Measurements from ENCODE around the gene TCF12.
"Not testable (repeated sequence)": the region's sequence is repeated elsewhere in the genome, so short reads cannot be mapped to it uniquely, and the experiment has no call there.

Gene TCF12

DNA sequence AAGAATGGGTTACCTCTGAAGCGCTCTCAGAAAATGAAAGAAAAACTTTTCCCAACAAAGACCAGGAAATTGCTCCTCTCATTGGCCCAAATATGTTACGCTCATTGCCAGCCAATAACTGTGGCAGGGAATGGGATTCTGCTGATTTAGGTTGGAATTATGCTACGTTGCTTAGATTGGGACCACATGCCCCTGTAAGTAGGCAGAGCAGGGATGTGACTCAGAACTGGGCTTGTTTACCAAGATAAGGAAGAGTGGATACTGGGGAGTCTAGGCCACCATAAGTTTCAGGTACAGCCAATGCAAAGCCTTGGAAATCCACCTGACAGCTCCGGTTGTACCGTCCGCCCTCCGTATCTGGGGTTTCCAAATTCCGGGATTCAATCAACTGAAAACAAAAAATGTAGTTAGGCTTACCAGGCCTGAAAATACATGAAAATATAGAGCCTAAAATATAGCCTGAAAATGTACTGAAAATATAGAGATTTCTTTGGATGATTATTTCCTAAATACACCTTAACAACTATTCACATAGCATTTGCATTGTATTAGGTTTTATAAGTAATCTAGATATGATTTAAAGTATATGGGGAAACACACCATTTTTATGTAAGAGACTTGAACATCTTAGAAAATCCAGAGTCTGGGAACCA lies 1.5 kb upstream of the TCF12 start:
- no peak for FAIRE-seq

DNA sequence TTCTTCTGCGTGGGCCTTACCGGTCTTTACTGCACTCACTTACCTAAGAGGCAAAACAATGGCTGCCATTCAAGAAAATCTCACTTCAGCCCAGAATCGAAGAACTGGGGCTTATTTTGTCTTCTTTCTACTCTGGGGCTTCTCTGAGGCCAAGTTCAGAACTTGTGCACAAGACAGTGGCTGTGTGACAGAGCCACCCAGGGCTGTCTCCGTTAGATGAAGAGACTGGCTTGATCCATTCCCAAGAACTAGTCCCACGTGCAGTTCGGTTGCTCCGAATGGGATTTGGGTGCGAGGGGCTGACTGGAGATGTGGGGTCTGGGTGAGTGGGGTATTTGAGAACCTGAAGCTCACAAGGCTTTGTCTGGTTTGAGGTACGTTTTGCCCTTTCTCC lies 795 bp upstream of the TCF12 start:
- FAIRE-seq = no peak

DNA sequence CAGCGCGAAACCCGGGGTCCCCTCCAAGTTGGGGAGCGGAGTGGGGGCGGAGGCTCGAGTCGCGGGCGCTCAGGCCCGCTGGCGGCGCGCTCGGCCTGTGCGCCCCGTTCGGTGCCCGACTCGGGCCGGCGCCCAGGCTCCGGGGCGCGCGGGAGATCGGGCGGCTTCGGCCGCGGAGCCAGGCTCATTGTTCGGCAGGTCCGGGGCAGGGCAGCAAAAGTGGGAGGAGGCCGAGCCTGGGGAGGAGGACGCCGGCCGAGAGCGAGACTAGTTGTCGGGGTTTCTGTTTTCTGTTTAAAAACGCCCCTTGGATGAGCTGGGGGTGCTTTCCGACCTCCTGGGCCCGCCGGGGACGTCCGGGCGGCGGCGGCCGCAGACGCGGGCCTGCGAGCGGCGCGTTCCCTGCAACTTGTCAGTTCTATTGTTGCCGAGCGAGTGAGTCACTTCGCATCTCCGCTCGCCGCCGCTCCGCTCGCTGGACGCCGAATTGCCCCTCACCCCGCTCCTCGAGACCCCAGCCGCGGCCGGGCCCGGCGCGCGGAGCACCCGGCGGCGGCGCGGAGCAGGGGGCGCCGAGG lies 676 bp downstream of the TCF12 start:
- FAIRE-seq = no peak

DNA sequence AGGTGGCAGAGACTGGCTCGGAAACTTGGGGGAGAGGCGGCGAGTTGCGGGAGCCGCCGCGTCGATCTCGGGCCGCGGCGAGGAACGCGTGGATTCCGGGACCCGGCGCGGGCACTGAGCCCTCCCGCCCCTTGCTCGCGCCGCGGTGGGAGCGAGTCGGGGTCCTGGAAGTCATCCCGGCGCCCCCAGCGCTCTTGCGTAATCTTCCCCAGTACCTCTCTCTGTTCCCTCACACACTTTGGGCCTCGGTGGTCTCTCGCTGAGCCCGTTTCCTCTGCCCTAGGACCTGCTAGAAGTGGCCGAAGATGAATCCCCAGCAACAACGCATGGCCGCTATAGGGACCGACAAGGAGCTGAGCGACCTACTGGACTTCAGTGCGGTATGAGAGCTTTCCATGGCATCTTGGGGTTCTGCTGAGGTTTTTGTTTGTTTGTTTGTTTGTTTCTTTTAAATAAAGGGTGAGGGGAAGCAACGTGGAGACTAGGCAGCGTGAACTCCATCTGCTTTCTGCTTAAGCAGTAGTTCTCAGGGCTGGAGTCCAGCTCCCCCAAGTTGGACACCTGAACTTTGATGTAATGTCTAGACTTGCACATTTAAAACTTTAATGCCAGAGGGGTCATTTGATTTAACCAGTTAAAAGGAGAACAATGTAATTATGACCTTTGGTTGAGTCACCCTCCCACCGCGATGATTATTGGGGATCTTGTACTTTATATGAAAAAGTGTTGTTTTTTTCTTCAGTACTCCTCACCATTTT lies 1.3 kb downstream of the TCF12 start:
- no peak for FAIRE-seq

DNA sequence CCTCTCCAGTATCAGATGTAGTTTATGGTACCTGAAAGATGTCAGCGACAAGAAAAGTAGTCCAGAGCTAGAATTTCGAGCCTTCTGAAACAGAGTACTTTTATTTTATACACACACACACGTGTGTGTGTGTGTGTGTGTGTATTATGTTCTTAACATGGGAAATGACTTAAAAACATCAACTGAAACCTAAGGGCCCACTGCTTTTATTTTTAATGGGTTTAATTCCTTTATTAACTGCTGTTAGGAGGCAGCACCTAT lies 1.9 kb downstream of the TCF12 start:
- FAIRE-seq = no peak

DNA sequence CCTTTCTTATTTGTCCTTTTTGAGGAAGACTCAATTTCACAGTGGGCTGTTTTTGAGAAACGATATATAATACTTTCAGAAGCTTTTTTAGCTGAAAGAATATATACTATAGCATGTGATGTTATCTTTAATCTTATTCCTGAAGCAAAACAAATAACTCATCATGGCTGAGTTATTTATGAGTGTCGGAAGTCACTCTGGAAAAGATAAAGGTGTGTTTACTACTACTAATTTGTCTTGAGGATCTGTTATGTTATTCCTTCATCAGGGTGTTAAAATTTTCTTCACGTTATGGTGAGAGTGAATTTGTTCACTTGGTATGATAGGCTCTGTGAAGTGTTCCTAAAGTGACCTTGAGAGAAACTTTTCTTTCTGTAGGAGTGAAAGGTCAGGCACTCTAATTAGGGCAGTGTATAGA lies 4.7 kb downstream of the TCF12 start:
- no peak for FAIRE-seq

DNA sequence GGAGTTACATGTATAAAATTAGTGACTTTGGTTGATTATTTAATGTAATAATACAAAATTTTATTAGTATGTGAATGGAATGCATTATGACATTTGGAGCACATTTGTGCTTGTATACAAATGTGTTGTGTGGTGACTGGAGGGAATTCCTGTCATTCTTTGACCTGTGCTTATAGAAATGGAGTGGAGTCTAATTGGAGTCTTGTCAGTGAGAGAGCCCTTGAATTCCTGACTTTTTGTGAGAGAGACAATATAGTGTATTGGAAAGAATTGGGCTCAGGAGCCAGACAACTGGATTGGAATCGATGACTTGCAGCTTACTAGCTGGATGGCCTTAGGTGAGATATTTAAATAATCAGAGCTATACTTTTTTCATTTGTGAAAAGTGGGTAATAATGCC lies 9.4 kb downstream of the TCF12 start:
- no peak for FAIRE-seq

DNA sequence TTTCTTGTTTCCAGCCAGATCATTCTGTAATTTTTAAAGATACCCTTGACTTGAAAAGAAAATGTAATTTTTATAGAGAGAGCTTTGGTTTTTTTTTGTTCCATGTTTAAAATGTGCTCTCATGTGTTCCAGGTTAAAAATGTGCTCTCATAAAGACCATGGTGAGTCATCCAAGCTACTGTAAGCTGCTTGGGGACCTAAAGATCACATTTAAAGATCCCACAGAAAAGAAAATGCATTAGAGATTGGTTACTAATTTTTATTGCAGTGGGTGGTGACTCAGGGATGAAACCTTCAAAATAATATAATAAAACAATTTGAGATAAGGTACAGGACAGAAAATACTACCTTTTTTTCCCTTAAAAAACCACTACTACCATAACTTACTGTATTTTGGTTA lies 11.0 kb downstream of the TCF12 start:
- FAIRE-seq = no peak

DNA sequence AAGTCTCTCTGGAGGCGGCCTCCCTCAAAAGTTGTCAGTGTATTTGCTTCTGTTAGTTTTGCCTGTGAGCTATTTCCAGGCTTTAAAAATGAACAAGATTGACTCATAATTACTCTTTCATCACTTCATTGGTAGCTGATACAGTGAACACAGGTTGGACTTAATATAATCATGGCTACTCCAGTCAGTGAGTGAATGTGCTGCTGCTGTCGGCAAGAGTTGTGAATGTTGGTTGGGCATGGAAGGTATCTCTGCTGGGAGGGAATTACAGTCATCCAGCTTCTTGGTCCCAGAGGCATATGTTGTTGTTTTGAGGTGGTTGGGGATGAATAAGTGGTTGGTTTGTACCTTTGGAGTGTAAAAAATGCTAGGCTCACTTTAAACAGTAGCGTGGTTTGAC lies 11.5 kb downstream of the TCF12 start:
- no peak for FAIRE-seq

DNA sequence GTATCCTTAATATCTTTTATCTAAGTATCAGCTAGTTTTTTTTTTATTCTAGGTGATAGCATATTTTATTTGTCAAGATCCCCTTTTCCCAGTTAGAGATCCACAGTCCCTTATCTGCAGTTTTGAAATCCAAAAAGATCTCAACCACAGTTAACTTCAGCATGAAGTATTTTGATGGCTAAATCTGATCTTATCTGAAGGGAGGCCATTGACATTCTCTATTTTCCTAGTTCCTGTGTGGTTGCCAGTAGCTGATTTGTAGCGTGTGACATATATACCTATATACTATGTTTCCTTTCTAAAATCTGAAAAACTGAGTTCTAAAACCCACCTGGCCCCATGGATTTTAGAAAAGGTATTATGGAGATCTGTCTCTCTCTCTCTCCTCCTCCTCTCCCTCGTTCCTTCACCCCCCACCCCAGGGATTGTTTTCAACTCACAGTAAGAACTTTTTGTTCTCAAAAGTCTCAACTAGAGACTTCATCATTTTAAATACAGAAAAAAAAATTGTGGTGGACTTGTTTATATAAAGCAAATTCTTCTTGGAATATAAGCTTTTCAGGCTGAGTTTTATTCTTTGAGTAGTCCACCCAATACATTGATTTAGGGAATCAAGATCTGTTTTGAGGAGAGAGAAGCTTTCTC lies 12.3 kb downstream of the TCF12 start:
- FAIRE-seq = no peak

DNA sequence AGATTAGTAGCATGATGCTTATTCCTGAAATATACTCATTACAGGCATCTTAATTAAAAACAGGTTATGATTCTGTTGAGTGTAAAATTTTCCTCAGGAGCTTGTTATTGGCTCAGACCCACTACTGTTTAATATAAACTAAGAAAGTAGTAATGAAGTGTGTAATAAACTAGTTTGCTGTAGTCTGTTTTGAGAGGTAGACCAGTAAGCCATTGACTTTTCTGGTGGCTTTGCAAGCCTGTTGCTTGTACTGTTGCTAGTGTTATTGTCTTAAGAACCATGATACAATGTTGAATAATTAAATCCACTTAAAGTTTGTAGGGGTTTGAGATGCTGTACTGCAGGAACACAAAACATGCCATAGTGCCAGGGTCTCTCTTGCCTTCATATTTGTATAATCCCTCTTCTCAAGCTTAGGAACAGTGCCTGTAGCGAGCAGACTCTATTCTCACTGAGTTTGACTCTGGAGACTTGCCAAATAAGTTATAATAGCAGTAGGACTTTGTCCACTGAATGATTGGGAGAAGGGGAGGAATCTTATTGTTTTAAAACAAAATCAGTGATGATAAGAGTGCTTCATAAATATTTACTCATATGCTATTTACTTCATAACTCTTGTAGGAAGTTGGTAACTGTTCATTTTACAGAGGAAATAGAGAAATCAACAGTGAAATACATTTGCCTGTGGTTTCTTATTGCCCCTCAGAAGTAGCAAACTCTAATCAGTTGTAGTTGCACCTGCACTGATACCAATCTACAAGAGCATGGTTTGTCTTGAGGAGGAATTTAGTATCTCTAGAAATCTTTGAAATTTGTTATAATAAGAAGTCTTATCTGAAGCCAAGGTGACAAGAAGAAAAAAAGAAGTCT lies 13.4 kb downstream of the TCF12 start:
- no peak for FAIRE-seq

DNA sequence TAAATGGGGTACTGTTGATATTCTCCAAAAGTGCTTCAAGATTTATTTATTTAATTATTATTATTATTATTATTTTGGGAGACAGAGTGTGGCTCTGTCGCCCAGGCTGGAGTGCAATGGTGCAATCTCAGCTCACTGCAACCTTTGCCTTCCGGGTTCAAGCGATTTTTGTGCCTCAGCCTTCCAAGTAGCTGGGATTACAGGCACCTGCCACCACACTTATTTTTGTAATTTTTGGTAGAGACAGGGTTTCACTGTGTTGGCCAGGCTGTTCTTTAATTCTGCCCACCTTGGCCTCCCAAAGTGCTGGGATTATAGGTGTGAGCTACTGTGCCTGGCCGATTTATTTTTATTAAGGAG lies 14.0 kb downstream of the TCF12 start:
- not testable (repeated sequence) for FAIRE-seq

DNA sequence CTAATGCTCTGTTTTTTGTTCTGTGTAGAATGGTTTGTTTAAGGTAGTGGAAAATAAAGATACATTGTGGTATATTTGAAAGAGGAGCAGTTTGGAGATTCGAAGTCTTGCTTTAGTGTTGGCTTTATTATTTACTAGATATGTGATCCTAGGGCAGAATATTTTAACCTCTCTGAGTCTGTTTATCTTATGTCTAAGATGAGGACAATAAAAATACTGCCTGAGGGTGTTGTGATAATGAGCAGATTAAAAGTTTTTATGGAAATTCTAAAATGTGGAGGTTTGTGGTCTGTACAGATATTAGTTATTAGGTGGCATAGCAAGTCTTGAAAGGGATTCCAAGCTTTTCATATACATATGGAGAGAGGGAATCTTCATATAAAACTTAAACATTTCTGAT lies 15.0 kb downstream of the TCF12 start:
- peak; percentile 43 for FAIRE-seq

DNA sequence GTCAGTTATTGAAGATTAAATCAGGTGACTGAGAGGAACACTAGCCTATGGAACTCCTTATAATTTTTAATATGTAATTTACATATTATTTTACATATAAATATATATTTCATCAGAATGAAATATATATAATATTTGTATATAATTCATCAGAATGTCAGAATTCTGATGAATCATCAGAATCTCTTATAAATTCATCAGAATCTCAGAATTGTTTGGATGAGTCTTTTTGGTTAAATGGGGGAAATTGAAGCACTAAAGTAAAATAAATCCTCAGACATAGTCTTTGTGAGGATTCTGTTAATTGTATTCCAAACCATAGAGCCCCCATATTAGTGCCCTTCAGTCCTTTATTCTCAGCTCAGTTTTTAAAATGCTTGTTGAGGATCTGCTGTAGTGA lies 15.4 kb downstream of the TCF12 start:
- no peak for FAIRE-seq

DNA sequence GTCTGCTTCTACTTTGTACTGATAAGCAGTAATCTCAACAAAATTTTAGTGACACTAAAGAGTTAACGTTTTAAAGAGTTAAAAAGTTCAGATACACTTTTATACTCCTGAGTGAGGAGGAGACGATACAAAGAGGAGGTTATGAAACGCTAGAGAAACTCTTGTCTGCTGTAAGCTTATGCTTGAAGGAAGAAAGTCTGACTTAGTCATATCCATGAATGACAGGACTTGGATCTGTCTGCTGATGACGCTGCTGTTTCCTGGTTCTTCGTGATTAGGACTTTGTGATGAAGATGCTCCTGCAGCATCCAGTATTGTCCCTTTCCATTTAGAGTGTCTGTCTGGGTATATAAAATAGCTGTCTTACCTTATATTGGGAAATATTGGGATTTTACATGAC lies 15.8 kb downstream of the TCF12 start:
- no peak for FAIRE-seq

DNA sequence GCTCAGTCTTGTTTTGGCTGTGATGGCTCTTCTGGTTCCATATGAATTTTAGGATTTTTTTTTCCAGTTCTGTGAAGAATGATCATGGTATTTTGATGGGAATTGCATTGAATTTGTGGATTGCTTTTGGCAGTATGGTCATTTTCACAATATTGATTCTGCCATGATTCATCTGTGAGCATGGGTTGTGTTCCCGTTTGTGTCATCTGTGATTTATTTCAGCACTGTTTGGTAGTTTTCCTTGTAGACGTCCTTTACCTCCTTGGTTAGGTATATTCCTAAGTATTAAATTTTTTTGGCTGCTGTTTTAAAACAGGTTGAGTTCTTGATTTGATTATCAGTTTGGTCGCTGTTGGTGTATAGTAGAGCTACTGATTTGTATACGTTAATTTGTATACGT lies 18.5 kb downstream of the TCF12 start:
- no peak for FAIRE-seq

DNA sequence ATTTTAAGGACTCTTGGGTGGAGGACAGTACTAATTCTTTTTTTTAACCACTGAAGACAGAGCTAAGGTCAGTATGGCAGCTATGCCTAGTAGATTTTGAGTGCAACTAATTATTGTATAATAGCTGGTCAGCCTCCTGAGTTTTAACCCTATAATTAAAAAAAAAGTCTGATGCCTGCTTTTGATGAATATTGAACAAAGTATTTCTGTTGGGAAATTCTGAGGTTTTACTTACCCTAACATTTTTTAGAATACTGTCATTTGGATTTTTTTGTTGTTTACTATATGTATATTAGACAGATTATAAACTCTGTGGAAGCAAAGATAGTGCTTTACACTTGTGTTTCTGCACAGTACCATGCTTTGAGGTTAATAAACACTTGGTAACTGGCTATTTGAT lies 20.8 kb downstream of the TCF12 start:
- no peak for FAIRE-seq

DNA sequence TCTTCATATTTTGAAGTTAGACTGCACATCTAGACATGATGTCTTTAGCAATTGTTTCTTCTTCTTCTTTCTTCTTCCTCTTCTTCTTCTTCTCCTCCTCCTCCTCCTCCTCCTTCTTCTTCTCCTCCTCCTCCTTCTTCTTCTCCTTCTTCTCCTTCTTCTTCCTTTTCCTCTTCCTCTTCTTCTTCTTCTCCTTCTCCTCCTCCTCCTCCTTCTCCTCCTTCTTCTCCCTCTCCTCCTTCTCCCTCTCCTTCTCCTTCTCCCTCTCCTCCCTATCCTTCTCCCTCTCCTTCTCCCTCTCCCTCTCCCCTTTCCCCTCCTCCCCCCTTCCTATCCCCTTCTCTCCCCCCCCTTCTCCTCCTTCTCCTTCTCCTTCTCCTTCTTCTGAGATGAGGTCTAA lies 21.9 kb downstream of the TCF12 start:
- FAIRE-seq = no peak

DNA sequence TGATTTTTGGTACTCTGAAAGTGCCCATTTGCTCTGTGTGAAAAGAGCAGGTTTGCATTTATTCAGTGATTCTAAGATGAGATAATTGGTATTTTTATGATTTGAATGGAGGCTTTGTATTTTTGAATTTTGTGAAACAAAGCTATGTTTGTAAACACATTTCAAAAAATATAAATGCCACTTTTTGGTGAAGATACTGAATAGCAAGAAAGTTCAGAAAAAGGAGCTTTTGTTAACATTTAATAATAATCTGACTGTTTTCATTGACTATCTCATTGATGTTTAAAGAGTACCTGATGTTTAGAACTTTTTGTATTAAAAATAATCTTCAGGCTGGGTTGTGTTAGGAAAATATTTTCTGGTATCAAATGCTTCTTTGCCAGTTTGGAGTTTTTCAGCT lies 23.7 kb downstream of the TCF12 start:
- no peak for FAIRE-seq

DNA sequence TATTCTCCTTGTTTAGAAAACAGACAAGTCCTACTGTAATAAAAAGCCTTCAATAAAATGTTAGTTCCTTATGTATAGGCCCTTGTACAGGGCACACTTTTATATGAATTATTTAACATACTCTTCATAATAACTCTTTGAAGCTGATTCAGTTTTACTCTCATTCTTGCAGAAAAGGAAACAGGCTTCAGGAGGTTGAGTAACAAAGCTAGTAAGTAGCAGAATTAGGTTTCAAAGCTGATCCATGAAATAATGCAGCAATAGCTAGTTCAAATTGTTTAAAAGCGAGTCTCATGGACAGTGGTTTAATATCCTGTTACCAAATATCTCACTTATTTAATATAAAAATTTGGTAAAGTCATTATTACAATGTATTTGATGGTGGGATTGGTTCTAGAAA lies 25.0 kb downstream of the TCF12 start:
- peak; percentile 13 for FAIRE-seq

DNA sequence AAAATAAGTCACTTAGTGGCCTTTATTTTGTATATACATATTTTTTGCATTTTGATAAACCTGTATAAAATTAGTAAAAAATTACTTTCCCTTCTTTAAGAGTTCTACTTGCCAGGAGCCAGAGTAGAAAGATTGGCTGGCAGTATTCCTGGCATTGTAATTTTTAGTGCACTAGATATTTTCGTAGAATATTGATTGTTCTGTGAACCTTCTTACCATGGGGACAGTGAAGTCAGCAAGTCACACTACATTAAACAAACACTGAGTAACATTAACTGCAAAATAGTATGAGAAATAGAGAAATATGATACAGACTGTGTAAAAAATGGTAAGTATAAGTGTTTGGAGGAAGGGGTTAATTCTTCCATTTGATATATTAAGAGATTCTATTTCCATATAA lies 26.0 kb downstream of the TCF12 start:
- FAIRE-seq = no peak

DNA sequence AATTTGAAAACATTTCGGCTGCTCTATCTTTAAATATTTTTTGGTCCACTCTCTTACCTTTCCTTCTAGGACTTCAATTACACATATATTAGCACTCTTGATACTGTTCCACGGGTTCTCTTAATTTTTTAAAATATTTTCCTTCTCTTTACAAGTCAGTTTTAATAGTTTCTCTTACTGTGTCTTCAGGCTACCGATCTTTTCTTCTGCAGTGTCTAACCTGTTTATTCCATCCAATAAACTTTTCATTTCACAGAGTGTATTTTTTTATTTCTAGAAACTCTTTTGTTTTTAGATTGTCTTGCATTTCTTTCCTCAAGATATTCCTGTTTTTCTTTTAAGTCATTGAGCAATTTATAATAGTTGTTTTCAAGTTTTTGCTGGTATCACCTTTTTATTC lies 27.7 kb downstream of the TCF12 start:
- peak; percentile 64 for FAIRE-seq

DNA sequence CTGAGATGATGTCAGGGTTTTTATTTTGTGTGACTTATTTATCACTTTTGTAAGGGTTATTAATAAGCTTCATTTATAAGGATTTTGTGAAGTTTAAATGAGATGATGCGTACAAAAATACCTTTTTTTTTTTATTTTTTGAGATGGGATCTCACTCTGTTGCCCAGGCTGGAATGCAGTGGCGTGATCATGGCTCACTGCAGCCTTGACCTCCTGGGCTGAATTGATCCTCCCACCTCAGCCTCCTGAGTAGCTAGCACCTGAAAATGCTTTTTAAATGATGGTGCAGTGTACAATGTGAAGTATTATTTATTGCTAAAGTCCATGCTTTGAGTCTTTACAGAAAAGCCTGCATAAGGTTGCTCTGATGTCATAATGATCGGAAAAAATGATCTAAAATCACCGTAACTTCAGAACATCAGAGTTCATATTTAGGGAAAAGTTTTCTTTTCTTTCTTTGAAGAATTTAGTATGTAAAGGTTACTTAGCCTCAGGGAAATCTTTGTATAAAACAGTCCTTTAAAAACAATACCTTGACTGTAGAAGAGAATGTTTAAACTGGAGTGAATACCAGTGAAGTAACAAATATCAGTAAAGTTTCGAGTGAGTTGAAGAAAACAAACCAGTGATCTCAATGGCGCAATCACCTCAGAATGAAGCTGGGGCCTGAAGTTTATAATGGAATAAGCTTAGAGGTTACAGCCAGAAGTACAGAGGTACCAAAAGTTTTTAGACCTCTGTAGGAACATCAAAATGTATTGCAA lies 29.7 kb downstream of the TCF12 start:
- FAIRE-seq = no peak
